ENCODE results near the gene TNNT3.
"Not testable (repeated sequence)": the region's sequence is repeated elsewhere in the genome, so short reads cannot be mapped to it uniquely, and the experiment has no call there.

TNNT3 gene

GRCh38 chr11:1871531-1871930 lies 48.0 kb upstream of the TNNT3 start:
- Histone ChIP-seq H3K4me3 (ENCODE audit: low read length) (no peak overlapping the region), H3K27ac (ENCODE audit: low read length) (no peak overlapping the region), H3K9me2 (replicated peaks; ENCODE audit: insufficient read depth, low read length) (no peaks in the 10 kb centered on the region), H3K4me2 (ENCODE audit: low read depth, low read length) (no peak overlapping the region), H4K20me1 (ENCODE audit: insufficient read depth, low read length) (no peaks in the 10 kb centered on the region), H3K36me3 (replicated peaks; ENCODE audit: insufficient read depth, low read length) (no peaks in the 10 kb centered on the region), H3K27me3 (replicated peaks; ENCODE audit: insufficient read depth, low read length) (0 out of 2 replicates have a peak, but pooled peaks cover 5% of the 10 kb centered on the region), H3F3A (ENCODE audit: insufficient read depth, low read length) (no peaks in the 10 kb centered on the region), H3K9me3 (replicated peaks; ENCODE audit: insufficient read depth, low read length) (no peaks in the 10 kb centered on the region), H3K9ac (ENCODE audit: low read length) (no peak overlapping the region), H2AFZ (ENCODE audit: low read length) (no peak overlapping the region), H3K79me2 (ENCODE audit: low read length) (peaks cover 12% of the 10 kb centered on the region), H3K4me1 (ENCODE audit: low read length) (no peaks in the 10 kb centered on the region)
- no peak for DNase-seq
- TF ChIP-seq CTCF (IDR thresholded peaks at IDR 0.05; ENCODE audit: low read length): no peak
- TF ChIP-seq EZH2 (optimal IDR thresholded peaks at IDR 0.05; ENCODE audit: low read depth, low read length): no peak

GRCh38 chr11:1872267-1872985 lies 47.1 kb upstream of the TNNT3 start:
- no peaks in the 10 kb centered on the region for H3F3A ChIP-seq (ENCODE audit: insufficient read depth, low read length)
- no peak overlapping the region for H3K4me3 ChIP-seq (ENCODE audit: low read length)
- H3K27ac ChIP-seq (ENCODE audit: low read length): no peak overlapping the region
- no peak for DNase-seq
- no peaks in the 10 kb centered on the region for H3K9me2 ChIP-seq (replicated peaks; ENCODE audit: insufficient read depth, low read length)
- TF ChIP-seq EZH2phosphoT487 (IDR thresholded peaks at IDR 0.05; ENCODE audit: low read length) (no peak), EZH2 (optimal IDR thresholded peaks at IDR 0.05; ENCODE audit: low read depth, low read length) (no peak), CTCF (IDR thresholded peaks at IDR 0.05; ENCODE audit: low read length) (no peak)
- H3K79me2 ChIP-seq (ENCODE audit: low read length): peaks cover 12% of the 10 kb centered on the region
- no peaks in the 10 kb centered on the region for H3K36me3 ChIP-seq (replicated peaks; ENCODE audit: insufficient read depth, low read length)
- no peak overlapping the region for H2AFZ ChIP-seq (ENCODE audit: low read length)
- 0 out of 2 replicates have a peak, but pooled peaks cover 5% of the 10 kb centered on the region for H3K27me3 ChIP-seq (replicated peaks; ENCODE audit: insufficient read depth, low read length)
- no peak overlapping the region for H3K4me2 ChIP-seq (ENCODE audit: low read depth, low read length)
- H4K20me1 ChIP-seq (ENCODE audit: insufficient read depth, low read length): no peaks in the 10 kb centered on the region
- H3K4me1 ChIP-seq (ENCODE audit: low read length): no peaks in the 10 kb centered on the region
- no peak overlapping the region for H3K9ac ChIP-seq (ENCODE audit: low read length)
- H3K9me3 ChIP-seq (replicated peaks; ENCODE audit: insufficient read depth, low read length): no peaks in the 10 kb centered on the region

GRCh38 chr11:1873048-1873812 lies 46.3 kb upstream of the TNNT3 start:
- TF ChIP-seq CTCF (IDR thresholded peaks at IDR 0.05; ENCODE audit: low read length): no peak
- TF ChIP-seq EZH2phosphoT487 (IDR thresholded peaks at IDR 0.05; ENCODE audit: low read length): no peak
- TF ChIP-seq EZH2 (optimal IDR thresholded peaks at IDR 0.05; ENCODE audit: low read depth, low read length): no peak
- H3F3A ChIP-seq (ENCODE audit: insufficient read depth, low read length): no peaks in the 10 kb centered on the region
- no peaks in the 10 kb centered on the region for H3K9me3 ChIP-seq (replicated peaks; ENCODE audit: insufficient read depth, low read length)
- H3K79me2 ChIP-seq (ENCODE audit: low read length): peaks cover 7% of the 10 kb centered on the region; the same call in 1 of the 2 replicates
- H3K9me2 ChIP-seq (replicated peaks; ENCODE audit: insufficient read depth, low read length): no peaks in the 10 kb centered on the region
- H3K4me2 ChIP-seq (ENCODE audit: low read depth, low read length): no peak overlapping the region
- H3K36me3 ChIP-seq (replicated peaks; ENCODE audit: insufficient read depth, low read length): no peaks in the 10 kb centered on the region
- H3K27ac ChIP-seq (ENCODE audit: low read length): no peak overlapping the region
- 0 out of 2 replicates have a peak, but pooled peaks cover 5% of the 10 kb centered on the region for H3K27me3 ChIP-seq (replicated peaks; ENCODE audit: insufficient read depth, low read length)
- no peak overlapping the region for H2AFZ ChIP-seq (ENCODE audit: low read length)
- no peak for DNase-seq
- H4K20me1 ChIP-seq (ENCODE audit: insufficient read depth, low read length): no peaks in the 10 kb centered on the region
- H3K9ac ChIP-seq (ENCODE audit: low read length): no peak overlapping the region
- H3K4me1 ChIP-seq (ENCODE audit: low read length): no peaks in the 10 kb centered on the region
- no peak overlapping the region for H3K4me3 ChIP-seq (ENCODE audit: low read length)

- H3K4me3 ChIP-seq (ENCODE audit: low read length); H3K27me3 ChIP-seq (replicated peaks; ENCODE audit: insufficient read depth, low read length); H4K20me1 ChIP-seq (ENCODE audit: insufficient read depth, low read length); H3K27ac ChIP-seq (ENCODE audit: low read length); H3K79me2 ChIP-seq (ENCODE audit: low read length); H3K9me3 ChIP-seq (replicated peaks; ENCODE audit: insufficient read depth, low read length); DNase-seq; H3K9ac ChIP-seq (ENCODE audit: low read length); H3K4me2 ChIP-seq (ENCODE audit: low read depth, low read length); H3K4me1 ChIP-seq (ENCODE audit: low read length); H3K9me2 ChIP-seq (replicated peaks; ENCODE audit: insufficient read depth, low read length); H3K36me3 ChIP-seq (replicated peaks; ENCODE audit: insufficient read depth, low read length); H3F3A ChIP-seq (ENCODE audit: insufficient read depth, low read length); H2AFZ ChIP-seq (ENCODE audit: low read length): not testable (repeated sequence)
These were observed 45.7 kb upstream of the TNNT3 start for GRCh38 chr11:1873813-1874150.

- not testable (repeated sequence) for H3F3A ChIP-seq (ENCODE audit: insufficient read depth, low read length); H3K79me2 ChIP-seq (ENCODE audit: low read length); H3K27me3 ChIP-seq (replicated peaks; ENCODE audit: insufficient read depth, low read length); H3K4me1 ChIP-seq (ENCODE audit: low read length); H3K27ac ChIP-seq (ENCODE audit: low read length); H3K9me3 ChIP-seq (replicated peaks; ENCODE audit: insufficient read depth, low read length); H3K9me2 ChIP-seq (replicated peaks; ENCODE audit: insufficient read depth, low read length); H3K4me3 ChIP-seq (ENCODE audit: low read length); H3K4me2 ChIP-seq (ENCODE audit: low read depth, low read length); H3K36me3 ChIP-seq (replicated peaks; ENCODE audit: insufficient read depth, low read length); DNase-seq; H4K20me1 ChIP-seq (ENCODE audit: insufficient read depth, low read length); H3K9ac ChIP-seq (ENCODE audit: low read length); H2AFZ ChIP-seq (ENCODE audit: low read length)
These were observed 44.9 kb upstream of the TNNT3 start for GRCh38 chr11:1874441-1875092.
